Endothelial cell (in vitro differentiated cells): ENCODE data around the gene NTMT1. TPM values are rescaled to one million over a fixed set of nuclear protein-coding genes. Genes with fewer than 3 reads are reported as not detected.

Source experiments
- DNase-seq: peaks from one replicate; pipeline ENCODE4 v3.0.0; 2021; ENCODE audit warnings: low spot score
- H3K27ac Mint-ChIP-seq: one replicate; pipeline ENCODE4 v1.8.0; 2021; ENCODE audit warnings: mixed read lengths, inconsistent platforms; ENCODE audit not compliant: unreplicated experiment
- H3K27me3 Mint-ChIP-seq: one replicate; pipeline ENCODE4 v1.8.0; 2021; ENCODE audit warnings: mild to moderate bottlenecking, moderate library complexity, mixed read lengths, inconsistent platforms; ENCODE audit not compliant: unreplicated experiment
- H3K36me3 Mint-ChIP-seq: one replicate; pipeline ENCODE4 v1.8.0; 2021; ENCODE audit warnings: mild to moderate bottlenecking, low read depth, mixed read lengths, inconsistent platforms; ENCODE audit not compliant: unreplicated experiment
- H3K4me1 Mint-ChIP-seq: one replicate; pipeline ENCODE4 v1.8.0; 2021; ENCODE audit warnings: mild to moderate bottlenecking, mixed read lengths, inconsistent platforms; ENCODE audit not compliant: unreplicated experiment
- H3K4me3 Mint-ChIP-seq: one replicate; pipeline ENCODE4 v1.8.0; 2021; ENCODE audit warnings: mild to moderate bottlenecking, mixed read lengths, inconsistent platforms; ENCODE audit not compliant: unreplicated experiment
- H3K9me3 Mint-ChIP-seq: one replicate; pipeline ENCODE4 v1.8.0; 2021; ENCODE audit warnings: mixed read lengths, inconsistent platforms; ENCODE audit not compliant: unreplicated experiment
- total RNA-seq: library from RNA; stranded (reverse); fragmentation: NEBNext Ultra II Directional; extraction: Animal tissue kit (Norgen Biotek cat#: 25700); gene quantifications from one replicate; pipeline ENCODE4 v1.2.1, GENCODE V29; 2021; ENCODE audit not compliant: unreplicated experiment
- TF ChIP-seq, protein P1 (sequence below): fragments of 200-600 bp; sonication (generic); IDR thresholded peaks from one replicate; pipeline ENCODE4 v1.5.0; 2021; ENCODE audit warnings: antibody characterized with exemption; ENCODE audit not compliant: unreplicated experiment

The NTMT1 gene
- total RNA-seq, 1 donor from 2014 or later = 16.7 TPM

DNA sequence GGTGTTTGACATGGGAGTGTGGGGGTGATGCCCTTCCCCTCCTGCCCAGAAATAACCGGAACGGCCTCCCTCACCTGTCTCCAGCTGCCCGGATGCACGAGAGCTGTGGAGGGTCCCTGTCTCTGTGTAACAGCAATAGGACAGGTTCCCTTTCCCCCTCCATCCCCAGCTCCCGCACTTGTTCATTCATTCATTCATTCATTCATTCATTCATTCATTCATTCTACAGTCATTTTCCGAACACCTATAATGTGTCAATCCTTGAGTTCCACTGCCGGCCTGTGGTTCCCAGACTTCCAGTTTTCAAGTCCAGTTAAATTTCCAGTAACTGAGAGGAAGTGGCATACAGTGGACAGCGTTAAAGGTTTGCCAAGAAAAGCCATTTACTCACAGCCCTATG lies 46.7 kb downstream of the NTMT1 start:
- Mint-ChIP-seq H3K27ac (no peak overlapping the region), H3K4me1 (peaks cover 4% of the 10 kb centered on the region), H3K9me3 (no peaks in the 10 kb centered on the region), H3K36me3 (peaks cover 4% of the 10 kb centered on the region), H3K4me3 (no peak overlapping the region), H3K27me3 (peaks cover 2% of the 10 kb centered on the region)
- TF ChIP-seq, protein P1, sequence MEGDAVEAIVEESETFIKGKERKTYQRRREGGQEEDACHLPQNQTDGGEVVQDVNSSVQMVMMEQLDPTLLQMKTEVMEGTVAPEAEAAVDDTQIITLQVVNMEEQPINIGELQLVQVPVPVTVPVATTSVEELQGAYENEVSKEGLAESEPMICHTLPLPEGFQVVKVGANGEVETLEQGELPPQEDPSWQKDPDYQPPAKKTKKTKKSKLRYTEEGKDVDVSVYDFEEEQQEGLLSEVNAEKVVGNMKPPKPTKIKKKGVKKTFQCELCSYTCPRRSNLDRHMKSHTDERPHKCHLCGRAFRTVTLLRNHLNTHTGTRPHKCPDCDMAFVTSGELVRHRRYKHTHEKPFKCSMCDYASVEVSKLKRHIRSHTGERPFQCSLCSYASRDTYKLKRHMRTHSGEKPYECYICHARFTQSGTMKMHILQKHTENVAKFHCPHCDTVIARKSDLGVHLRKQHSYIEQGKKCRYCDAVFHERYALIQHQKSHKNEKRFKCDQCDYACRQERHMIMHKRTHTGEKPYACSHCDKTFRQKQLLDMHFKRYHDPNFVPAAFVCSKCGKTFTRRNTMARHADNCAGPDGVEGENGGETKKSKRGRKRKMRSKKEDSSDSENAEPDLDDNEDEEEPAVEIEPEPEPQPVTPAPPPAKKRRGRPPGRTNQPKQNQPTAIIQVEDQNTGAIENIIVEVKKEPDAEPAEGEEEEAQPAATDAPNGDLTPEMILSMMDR = no peak
- DNase-seq = no peak

DNA sequence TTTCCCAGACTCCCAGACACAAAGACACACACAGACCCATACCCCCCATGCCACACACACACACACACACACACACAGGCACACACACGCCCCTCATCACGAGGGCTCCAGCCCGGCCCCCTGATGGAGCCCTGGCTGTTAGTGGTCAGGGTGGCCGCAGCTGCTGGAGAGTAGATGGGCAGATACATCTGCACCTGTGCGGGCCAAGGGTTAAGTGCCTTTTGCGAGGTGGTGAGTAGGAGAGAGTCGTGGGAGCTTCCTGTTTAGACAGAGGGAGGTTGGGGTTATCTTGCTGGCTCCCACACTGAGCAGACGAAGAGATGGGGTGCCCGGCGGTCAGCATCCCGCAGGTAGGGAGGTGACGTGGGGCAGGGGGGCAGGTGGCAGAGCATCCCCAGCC lies 47.6 kb downstream of the NTMT1 start:
- Mint-ChIP-seq H3K9me3 (no peaks in the 10 kb centered on the region), H3K27ac (no peak overlapping the region), H3K4me3 (no peak overlapping the region), H3K4me1 (peaks cover 4% of the 10 kb centered on the region), H3K27me3 (peaks cover 2% of the 10 kb centered on the region), H3K36me3 (peaks cover 4% of the 10 kb centered on the region)
- DNase-seq = no peak
- TF ChIP-seq, protein P1 = no peak

DNA sequence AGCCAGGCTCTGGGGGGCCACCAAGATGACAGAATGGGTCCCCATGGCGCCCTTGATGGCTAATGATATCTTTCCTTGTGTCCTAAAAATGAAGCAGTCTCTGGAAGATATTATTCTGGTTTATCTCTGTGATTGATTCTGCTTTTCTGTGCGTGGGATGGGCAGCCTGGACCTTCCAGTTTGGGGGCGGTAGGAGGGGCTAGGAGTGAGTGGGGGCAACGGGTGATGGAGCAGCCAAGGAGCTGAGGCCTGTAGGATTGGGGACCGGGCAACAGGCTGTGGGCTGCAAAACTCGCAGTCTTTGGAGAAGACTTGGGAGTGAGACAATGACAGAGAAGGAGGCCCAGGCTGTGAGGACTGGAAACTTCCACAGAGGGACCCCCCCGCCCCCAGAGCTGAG lies 48.3 kb downstream of the NTMT1 start:
- Mint-ChIP-seq H3K9me3 (no peaks in the 10 kb centered on the region), H3K4me3 (no peak overlapping the region), H3K4me1 (peaks cover 4% of the 10 kb centered on the region), H3K27me3 (peaks cover 2% of the 10 kb centered on the region), H3K27ac (no peak overlapping the region), H3K36me3 (peaks cover 4% of the 10 kb centered on the region)
- TF ChIP-seq, protein P1 = no peak
- no peak for DNase-seq

DNA sequence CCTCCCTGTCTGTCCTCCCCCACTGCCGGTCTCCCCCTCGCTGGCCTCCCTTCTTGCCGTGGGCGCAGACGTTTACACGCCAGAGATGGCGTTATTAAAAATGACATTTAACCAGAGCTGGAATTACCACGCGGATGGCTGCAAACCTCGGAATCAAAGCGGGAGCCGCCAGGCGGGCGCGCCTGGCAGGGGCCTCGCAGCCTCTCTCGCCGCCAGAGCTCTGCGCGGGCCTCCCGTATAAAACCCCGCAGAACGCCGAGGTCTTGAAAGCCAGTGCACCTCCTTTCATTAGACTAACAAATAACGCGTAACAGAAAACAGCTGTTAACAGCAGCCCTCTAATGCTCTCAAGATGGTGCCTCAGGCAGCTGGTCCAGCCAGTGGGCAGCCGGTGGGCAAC lies 49.7 kb downstream of the NTMT1 start:
- no peak overlapping the region for H3K4me3 Mint-ChIP-seq
- no peak overlapping the region for H3K27ac Mint-ChIP-seq
- H3K27me3 Mint-ChIP-seq = peaks cover 2% of the 10 kb centered on the region
- H3K9me3 Mint-ChIP-seq = no peaks in the 10 kb centered on the region
- TF ChIP-seq, protein P1 = no peak
- H3K4me1 Mint-ChIP-seq = no peaks in the 10 kb centered on the region
- DNase-seq = no peak
- H3K36me3 Mint-ChIP-seq = peaks cover 4% of the 10 kb centered on the region

DNA sequence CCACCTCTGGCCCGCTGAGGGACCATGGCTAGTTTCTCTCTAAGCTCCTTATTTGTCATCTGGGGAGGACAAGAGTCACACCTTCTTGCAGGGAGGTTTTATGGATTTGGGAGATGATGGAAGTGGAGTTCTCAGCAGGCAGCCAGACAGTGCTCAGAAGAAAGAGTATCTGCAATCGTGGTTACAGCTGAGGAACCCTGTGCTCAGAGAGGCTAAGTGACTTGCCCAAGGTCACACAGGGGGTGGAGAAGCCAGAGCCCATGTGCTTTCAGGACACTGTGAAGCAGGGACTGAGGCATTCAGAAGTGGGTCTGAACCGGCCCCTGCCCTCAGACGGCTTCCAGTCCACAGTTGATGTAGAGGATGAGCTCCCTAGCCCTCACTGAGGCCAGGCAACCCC lies 50.3 kb downstream of the NTMT1 start:
- no peak for DNase-seq
- no peaks in the 10 kb centered on the region for H3K4me1 Mint-ChIP-seq
- TF ChIP-seq, protein P1 = no peak
- H3K27ac Mint-ChIP-seq = no peak overlapping the region
- H3K4me3 Mint-ChIP-seq = no peak overlapping the region
- no peaks in the 10 kb centered on the region for H3K9me3 Mint-ChIP-seq
- peaks cover 4% of the 10 kb centered on the region for H3K36me3 Mint-ChIP-seq
- peaks cover 2% of the 10 kb centered on the region for H3K27me3 Mint-ChIP-seq
